GM19328 (cell line): ENCODE data around the gene STXBP2.

ENCODE experiments used
- ATAC-seq: cut with Tn5 transposase; IDR thresholded peaks from one replicate; pipeline ENCODE4 v1.9.1; 2021; ENCODE audit warnings: mild to moderate bottlenecking, moderate library complexity; ENCODE audit not compliant: unreplicated experiment

STXBP2 gene

DNA sequence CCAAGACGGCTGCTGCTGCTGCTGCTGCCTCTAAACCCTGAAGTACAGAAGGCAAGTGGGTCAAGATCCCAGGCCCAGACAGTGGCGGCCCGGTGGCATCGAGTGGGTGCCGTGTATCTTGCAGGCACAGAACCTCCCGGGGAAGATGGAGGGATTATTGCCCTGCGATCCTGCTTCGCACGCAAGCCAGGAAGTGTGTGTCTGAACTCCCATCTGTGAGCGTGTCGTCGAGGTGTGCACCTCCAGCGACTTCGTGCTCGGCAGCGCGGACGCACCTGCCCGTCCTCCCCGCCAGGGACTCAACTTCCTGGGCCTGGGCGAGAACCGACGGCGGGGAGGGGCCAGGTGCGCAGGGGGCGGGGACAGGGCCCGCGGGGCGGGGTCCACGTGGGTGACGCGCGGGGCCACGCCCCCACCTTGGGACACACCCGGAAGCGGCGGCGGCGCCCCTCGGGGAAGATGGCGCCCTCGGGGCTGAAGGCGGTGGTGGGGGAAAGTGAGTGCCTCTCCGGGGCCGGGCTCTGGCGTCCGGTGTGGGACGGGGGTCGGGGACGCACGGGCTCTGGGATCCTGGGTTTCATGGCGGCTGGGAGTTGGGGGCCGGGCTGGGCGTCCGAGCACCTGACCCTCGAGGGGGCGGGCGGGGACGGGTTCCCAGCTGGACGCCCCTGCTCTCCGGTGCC lies at the start of gene STXBP2:
STXBP2 (plus strand) TSS at position 420 of the 683 bp plus-strand sequence; CDS start at position 460, 40 bp downstream.
- ATAC-seq = peak; percentile 61

DNA sequence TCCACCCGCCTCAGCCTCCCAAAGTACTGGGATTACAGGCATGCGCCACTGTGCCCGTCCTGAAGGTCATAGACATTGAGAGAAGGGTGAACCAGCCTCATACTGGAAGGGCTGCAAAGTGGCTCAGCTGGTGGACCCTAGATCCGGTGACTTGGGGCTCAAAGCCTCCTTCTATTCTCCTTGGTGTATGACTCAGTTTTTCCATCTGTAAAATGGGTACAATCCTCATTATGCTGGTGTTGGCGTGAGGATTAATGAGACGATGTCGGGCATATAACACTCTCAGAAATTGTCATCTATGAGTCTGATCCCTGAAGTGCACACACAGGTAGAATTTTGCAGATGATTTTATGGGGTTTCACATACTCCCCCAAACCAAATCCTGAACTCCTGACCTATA lies 47.1 kb upstream of the STXBP2 start:
- no peak for ATAC-seq

DNA sequence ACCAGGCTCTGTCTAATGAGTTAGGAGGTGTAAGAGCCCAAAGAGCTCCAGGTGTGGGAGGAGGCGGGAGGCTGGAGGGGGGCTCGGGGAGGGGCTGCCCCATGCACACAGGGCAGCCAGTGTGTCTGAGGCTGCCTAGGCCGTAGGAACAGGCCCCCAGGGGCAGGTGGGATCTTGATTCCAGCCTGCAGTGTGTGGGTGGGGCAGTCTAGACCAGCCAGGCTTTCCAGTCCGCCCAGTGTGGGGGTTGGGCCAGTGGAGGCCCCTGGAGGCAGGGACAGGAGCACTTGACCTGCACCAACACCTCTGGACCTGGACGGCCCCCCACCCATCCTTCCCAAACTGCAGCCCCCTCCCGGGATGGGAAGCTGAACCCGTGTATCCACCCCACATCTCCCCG lies 46.7 kb upstream of the STXBP2 start:
- ATAC-seq = no peak

DNA sequence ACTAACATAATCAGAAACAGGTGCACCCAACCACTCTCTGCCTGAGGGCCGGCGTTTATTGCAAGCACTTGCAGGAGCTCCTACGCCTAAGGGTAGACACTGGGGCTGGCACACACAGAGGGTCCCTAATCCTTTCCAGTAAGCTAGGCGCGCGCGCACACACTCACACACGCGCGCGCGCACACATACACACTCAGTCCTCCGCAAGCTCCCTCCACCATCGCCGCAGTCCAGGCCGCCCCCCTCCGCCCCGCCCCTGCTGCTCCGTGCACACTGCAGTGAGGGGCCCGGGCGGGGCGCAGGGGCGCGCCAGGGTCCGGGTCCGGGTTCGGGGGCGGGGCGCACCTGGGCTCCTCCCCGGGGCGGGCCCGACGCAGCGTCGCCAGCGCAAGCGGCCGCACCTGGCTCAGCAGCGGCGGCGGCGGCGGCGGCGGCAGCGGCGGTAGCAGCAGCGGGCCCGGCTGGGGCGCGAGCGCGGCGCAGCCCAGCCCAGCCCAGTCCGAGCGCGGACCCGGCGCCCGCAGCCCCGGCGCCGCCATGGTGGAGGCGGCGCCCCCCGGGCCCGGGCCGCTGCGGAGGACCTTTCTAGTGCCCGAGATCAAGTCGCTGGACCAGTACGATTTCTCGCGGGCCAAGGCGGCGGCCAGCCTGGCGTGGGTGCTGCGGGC lies 41.3 kb upstream of the STXBP2 start, which contains the start of gene CAMSAP3:
CAMSAP3 (plus strand) TSS at position 398 of the 668 bp plus-strand sequence; CDS start at position 538, 140 bp downstream.
- no peak for ATAC-seq

DNA sequence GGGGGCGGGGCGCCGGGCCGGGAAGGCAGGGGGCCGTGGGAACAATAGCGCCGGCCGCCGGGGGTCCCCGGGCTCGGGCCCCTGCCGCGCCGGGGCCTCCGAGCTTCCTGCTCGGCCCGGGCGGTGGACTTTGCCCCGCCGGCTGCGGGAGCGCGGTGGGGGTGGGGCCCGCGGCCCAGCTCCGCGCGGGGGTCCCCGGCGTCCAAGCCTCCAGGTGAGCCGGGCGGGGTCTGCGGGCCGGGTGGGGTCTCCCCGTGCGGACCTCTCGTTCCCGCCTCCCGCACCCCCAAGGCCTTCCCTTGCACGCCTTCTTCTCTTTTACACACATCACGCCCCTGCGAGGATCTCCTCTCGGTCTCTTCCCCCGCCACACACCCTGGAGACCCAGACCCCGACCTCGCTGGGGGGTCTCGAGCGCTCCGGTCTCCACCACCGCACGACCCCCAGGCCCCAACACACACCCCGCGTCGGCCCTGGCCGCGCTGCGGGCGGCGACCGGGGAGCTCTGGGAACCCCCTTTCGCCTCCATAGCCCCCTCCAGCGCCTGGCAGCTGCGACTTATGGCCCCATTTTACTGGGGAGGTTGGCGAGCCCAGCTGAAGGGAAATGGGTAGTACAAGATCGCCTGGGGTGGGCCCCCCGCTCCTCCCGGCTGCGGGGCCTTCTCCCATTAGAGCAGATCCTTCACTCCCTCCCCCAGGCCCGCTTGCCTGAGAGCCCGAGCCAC lies 40.5 kb upstream of the STXBP2 start:
- no peak for ATAC-seq

DNA sequence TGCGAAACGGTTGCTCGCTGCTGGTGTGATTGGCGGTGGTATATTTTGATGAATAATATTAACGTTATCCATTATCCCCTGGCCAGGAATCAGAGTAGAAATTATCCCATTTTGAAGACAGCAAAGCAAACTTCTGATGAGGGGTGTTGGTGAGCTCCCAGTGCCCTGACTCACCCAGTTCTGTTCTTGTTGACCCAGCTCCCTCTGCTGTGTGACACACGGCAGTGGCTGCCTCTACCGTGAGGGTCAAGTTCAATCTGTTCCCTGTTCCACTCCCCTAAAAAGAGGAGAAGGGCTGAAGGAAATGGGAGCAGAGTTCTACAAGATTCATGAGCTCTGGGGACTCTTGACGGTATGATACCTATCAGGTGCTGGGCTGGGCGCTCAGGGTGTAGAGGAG lies 39.2 kb upstream of the STXBP2 start:
- no peak for ATAC-seq

DNA sequence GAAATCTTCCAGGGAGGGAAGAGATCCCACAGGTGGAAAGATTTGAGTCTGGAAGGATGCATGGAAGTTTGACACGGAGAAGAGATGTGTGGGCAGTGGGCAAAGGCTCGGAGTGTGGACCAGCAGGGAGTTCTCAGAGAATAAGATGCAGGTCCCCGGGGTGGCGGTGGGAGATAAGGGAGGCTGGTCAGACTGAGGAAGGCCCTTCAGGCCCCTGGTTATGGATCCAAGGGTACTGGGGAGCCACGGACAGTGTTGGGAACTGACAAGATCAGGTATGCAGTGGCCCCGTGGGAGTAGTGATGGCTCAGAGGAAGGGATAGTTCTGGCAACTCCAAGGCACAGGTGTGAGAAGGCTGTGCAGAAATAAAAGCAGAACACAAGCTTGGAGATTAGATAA lies 38.7 kb upstream of the STXBP2 start:
- ATAC-seq = no peak

DNA sequence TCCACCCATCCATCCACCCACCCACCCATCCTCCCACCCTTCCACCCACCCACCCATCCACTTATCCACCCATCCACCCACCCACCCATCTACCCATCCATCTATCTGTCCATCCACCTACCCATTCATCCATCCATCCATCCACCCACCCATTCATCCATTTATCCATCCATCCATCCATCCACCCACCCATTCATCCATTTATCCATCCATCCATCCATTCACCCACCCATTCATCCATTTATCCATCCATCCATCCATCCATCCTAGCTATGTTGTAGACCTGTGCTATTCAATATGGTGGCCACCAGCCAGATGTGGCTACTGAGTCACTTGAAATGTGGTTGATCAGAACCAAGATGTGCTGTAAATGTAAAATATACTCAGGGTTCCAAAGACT lies 36.2 kb upstream of the STXBP2 start:
- no peak for ATAC-seq

DNA sequence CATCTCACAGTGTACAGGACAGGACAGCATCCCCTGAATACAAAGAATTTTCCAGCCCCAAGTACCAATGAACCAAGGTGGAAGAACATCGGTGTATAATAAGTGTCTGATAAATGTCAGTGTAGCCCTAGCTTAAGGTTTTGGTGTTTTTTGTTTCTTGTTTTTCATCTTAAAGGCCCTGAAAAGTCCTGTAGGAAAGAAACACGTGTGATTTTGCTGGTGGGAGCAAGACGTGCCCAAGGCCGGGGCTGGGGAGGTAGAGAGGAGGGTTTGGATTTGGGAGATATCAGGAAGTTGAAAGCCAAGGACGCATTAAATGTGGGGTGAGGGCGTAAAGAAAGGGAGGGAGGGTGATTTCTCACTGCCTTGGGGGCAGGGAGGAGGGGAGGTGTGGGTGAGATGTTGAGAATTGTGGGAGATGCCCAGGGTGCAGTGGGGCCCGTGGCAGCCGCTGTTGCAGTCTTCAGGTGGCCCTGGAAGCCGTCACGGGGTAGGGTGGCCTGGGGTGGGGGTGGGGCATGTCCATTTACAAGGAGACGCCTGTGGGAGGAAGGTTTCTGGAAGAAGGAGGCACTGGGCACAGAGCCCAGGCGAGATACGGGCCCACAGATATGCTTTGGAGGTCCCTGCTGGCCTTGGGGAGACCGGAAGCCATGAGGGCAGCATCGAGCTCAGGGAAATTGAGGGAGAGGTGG lies 34.5 kb upstream of the STXBP2 start:
- ATAC-seq = no peak

DNA sequence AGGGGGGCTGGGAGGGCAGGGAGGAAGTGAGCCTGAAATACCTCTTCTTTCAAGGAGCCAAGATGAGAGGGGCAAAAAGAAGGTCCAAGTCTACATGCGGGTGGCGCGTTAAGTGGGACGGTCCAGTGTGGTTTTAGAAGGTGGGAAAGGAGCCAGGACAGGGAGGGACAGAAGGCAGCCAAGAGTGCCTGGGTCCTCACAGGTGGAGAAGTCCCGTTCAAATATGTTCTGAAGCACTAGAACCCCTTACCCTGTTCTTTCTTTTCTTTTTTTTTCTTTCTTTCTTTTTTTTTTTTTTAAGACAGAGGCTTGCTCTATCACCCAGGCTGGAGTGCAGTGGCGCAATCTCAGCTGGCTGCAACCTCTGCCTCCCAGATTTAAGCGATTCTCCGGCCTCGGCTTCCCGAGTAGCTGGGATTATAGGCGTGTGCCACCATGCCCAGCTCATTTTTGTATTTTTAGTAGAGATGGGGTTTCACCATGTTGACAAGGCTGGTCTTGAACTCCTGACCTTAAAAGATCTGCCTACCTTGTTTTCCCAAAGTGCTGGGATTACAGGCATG lies 33.9 kb upstream of the STXBP2 start:
- no peak for ATAC-seq

DNA sequence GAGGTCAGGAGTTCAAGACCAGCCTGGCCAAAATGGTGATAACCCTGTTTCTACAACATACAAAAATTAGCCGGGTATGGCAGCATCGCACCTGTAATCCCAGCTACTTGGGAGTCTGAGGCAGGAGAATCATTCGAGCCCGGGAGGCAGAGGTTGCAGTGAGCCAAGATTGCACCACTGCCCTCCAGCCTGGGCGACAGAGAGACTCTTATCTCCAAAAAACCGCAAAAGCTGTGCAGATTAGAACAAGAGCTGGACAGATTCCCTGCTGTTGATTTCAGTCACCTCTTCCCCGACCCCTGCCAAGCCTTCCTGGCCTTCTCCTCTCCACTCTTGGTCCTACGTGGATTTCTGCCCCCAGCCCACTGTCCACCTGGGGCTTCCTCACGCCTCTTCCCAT lies 33.0 kb upstream of the STXBP2 start:
- ATAC-seq = no peak

DNA sequence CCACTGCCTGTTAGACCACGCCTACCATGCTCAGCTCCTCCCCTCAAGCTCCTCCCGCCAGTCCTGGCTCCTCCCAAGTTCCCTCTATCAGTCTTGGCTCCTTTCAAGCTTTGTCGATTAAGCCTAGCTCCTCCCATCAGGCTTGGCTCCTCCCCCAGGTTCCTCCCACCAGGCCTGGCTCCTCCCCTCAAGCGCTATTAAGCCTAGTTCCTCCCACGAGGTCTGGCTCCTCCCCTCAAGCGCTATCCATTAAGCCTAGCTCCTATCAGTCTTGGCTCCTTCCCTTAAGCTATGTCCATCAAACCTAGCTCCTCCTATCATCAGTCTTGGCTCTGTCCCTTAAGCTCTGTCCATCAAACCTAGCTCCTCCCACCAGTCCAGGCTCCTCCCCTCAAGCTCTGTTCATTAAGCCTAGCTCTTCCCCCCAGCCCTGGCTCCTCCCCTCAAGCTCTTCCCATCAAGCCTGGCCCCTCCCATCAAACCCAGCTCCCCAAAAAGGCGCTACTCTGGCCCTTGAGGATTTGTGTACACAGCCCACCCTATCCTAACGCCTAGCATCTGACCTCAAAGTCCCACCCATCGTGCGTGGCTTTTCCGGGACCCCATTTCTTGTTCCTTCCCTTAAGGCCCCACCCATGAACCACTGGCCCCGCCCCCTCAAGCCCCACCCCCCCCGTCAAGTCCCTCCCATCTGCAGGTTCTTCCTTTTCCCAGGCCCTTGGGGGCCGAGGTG lies 31.3 kb upstream of the STXBP2 start:
- no peak for ATAC-seq

DNA sequence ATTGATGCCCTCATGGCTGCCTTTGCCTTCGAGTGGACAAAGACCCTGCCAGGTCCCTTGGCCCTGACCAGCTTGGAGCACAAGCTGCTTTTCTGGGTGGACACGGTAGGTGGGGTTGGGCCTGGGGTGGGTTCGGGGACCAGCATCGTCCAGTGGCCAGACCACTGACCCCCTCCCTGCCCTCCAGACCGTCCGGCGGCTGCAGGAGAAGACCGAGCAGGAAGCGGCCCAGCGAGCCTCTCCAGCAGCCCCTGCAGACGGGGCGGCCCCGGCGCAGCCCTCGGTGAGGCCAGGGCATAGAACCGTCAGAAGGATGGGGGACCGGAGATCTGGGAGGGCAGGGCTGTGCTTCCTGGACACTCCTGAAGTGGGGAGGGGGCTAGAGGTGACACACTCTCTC lies 30.6 kb upstream of the STXBP2 start:
- no peak for ATAC-seq

DNA sequence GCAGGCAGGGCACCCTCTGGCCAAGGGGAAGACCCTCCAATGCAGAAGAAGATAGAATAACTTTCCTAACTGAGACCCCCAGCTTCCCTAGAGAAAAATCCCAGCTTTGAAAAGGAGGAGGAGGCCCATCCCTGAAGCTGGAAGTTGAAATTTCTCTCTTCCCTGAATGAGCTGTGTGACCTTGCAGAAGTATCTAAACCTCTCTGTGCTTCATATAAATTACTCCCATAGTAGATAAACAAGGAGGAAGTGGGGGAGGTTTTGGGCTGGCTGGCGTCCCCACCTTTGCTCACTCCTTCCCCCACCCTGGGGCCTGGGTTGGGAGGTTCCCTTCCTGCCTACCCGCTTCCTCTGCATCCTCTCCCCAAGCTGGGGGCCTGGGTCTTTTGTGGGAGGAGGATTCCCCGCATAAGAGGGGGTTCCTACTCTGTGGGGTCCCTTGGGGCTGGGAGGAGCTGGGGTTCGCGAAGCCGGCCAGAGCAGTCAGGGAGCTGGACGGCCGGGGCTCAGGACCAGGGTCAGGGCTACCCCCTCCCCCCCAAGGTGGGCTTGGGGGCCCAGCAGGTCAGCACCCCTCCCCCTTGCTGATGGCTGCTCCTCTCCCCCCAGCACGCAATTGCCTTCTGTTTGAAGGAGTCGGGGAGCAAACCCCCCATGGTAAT lies 29.6 kb upstream of the STXBP2 start:
- no peak for ATAC-seq

DNA sequence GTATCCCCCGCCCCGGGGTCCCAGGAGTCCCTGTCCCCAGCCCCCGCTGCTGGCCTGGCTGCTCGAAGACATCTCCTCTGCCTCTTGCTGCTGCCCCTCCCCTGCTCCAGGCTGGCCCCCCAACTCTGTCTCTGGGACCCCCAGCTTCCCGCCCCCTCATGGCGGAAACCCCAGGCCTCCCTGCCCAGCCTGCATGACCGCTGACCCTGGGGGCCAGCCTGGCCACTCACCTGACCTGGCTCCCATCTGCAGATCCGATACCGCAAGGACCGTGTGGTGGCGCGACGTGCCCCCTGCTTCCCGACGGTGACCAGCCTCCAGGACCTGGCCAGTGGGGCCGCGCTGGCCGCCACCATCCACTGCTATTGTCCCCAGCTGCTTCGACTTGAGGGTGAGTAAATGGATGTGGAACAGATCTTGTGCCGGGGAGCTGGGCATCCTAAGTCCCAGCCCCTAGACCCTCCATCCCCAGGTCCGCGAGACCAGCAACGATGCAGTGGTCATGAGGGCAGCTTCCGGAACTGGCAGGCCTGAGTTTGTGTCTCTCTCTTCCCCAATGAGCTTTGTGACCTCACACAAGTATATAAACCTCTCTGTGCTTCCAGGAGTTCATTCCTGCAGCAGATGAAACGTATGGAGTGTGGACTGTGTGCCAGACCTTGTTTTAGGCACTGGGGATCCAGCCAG lies 28.9 kb upstream of the STXBP2 start:
- ATAC-seq = no peak

DNA sequence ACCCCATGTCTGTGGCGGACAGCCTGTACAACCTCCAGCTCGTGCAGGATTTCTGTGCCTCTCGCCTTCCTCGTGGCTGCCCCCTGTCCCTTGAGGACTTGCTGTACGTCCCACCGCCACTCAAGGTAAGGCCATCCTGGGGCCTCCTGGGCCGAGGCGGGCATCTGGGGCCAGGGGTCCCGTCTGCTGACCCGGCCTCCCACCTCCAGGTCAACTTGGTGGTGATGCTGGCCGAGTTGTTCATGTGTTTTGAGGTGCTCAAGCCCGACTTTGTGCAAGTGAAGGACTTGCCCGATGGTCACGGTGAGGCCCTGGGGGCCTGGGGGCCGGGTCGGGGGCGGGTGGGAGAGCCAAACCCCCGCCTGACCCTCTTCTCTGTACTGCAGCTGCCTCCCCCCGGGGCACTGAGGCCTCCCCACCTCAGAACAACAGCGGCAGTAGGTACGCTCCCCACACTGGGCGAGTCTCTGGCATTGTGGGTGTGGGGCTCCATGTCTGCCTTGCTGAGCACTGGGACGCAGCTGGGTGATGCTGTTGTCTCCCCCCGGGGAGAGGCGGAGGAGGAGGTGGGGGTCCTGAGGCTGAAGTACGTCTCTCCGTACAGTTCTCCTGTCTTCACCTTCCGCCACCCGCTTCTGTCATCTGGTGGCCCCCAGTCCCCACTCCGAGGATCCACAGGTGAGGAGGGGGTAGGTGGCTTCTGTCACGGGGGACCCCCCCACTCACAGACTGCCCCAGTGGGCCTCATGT lies 26.2 kb upstream of the STXBP2 start:
- ATAC-seq = no peak

DNA sequence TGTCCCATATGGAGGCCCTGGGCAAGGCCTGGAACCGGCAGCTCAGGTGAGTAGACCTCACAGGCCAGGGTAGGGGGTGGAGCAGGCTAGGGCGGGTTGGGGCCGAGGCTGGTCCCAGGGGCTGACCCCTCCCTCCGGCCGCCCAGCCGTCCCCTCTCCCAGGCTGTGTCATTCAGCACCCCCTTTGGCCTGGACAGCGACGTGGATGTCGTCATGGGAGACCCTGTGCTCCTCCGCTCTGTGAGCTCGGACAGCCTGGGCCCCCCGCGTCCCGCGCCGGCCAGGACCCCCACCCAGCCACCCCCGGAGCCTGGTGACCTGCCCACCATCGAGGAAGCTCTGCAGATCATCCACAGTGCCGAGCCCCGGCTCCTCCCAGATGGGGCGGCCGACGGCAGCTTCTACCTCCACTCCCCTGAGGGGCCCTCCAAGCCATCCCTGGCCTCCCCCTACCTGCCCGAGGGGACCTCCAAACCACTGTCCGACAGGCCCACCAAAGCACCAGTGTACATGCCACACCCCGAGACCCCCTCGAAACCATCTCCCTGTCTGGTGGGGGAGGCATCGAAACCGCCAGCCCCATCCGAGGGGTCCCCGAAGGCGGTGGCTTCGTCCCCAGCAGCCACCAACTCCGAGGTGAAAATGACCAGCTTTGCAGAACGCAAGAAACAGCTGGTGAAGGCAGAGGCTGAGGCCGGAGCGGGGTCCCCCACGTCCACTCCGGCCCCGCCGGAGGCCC lies 25.2 kb upstream of the STXBP2 start:
- ATAC-seq = no peak
